ENCODE measurements around the gene TMEM80.

Gene TMEM80

DNA sequence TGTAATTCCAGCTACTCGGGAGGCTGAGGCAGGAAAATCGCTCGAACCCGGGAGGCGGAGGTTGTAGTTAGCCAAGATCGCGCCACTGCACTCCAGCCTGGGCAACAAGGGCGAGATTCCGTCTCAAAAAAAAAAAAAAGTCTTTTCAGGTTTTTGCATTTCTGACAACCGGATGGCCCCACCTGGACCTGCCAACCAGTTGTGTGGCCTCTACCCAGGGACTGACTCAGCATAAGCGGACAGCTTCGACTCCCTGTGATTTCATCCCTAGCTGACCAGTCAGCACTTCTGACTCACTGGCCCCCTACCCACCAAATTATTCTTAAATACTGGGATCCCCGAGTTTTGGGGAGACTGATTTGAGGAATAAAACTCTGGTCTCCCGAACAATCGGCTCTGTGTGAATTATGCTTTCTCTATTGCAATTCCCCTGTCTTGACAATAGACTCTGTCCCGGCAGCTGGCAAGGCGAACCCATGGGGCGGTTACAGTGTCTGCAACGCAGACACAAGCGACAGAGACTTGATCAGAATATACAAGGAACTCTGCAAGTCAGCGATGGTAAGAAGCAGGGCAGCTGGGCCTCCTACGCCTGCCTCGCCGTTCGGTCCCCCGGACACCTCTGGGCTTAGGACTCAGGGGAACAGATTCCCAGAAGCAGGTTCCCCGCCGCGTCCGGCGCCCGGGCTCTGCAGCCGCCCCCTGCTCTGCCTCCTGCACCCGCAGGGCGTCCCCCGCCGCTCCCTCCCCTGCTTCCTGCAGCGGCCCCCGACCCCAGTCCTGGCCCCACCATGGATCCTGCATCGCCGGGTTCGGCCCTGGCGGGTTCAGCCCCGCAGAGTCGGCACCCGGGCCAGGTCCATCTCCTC lies 50.9 kb downstream of the TMEM80 start:
- TF ChIP-seq, protein P1, sequence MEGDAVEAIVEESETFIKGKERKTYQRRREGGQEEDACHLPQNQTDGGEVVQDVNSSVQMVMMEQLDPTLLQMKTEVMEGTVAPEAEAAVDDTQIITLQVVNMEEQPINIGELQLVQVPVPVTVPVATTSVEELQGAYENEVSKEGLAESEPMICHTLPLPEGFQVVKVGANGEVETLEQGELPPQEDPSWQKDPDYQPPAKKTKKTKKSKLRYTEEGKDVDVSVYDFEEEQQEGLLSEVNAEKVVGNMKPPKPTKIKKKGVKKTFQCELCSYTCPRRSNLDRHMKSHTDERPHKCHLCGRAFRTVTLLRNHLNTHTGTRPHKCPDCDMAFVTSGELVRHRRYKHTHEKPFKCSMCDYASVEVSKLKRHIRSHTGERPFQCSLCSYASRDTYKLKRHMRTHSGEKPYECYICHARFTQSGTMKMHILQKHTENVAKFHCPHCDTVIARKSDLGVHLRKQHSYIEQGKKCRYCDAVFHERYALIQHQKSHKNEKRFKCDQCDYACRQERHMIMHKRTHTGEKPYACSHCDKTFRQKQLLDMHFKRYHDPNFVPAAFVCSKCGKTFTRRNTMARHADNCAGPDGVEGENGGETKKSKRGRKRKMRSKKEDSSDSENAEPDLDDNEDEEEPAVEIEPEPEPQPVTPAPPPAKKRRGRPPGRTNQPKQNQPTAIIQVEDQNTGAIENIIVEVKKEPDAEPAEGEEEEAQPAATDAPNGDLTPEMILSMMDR (IDR thresholded peaks at IDR 0.05; ENCODE audit: low read depth, low read length): no peak
- DNase-seq (ENCODE audit: low read depth in 2 of 2): peak in 1 of 2 donors; percentile 43

DNA sequence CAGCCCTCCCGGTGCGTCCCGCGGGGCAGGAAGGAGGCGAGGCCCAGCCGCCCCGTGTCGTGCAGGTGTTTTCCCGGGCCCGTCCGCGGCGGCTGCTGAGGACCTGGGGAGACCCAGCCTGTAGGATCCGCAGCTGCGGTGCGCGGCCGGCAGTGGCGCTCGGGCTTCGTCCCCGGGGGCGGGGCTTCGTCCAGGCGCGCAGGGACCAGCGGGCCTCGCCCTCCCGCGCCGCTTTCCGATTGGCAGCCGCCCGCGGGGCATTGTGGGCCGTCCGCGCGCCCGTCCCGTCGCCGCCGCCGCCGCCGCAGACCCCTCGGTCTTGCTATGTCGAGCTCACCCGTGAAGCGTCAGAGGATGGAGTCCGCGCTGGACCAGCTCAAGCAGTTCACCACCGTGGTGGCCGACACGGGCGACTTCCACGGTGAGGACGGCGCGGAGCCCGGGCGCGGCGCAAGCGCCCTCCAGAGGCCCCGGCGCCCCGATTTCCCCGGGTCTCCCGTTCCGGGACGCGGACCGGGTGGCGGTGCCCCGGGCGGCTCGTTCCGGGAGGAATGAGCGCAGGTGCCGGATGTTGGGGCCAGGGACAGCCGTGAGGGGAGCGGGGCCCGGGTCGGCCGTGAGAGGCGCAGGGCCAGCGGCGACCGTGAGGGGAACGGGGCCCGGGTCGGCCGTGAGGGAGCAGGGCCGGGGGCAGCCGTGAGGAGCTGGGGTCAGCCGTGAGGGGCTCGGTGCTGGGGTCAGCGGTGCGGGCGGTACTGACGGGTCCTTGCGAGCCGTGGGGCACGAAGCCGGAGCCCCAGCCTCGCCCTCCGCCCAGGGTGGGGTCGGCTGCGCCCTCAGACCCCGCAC lies 51.8 kb downstream of the TMEM80 start, which contains the start of gene TALDO1:
TALDO1 (plus strand) TSS at position 307 of the 849 bp plus-strand sequence; CDS start at position 325, 18 bp downstream.
- H3K4me3 ChIP-seq (replicated peaks in 1 of 2; ENCODE audit: low read depth in 2 of 2, low read length in 2 of 2): peak within 1 kb of the TSS; percentile 61 to 81
- DNase-seq (ENCODE audit: low read depth in 2 of 2): peak; percentile 79 to 85
- TF ChIP-seq, protein P1 (IDR thresholded peaks at IDR 0.05; ENCODE audit: low read depth, low read length): no peak

More for the DNA sequence above, 50.9 kb downstream of the TMEM80 start:
- H3K4me3 ChIP-seq (replicated peaks in 1 of 2; ENCODE audit: low read depth in 2 of 2, low read length in 2 of 2): peak overlapping the region; percentile 58 to 81

DNA sequence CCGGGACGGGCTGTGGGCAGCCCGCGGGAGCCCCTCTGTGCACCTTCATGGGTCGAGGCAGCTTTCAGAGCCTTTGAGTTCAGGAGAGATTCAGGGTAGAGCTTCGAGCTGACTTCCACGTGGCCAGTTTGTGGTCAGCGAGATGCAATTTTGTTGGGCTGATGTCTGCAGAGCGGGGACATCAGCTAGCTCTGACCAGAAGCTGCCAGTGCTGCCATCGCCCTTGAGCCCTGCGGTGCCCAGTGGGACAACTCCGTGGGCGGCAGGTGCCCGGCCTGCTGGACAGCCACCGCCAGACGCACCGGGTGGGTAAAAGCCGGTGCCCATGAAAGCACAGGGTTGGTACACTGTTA lies 52.4 kb downstream of the TMEM80 start:
- H3K4me3 ChIP-seq (replicated peaks in 1 of 2; ENCODE audit: low read depth in 2 of 2, low read length in 2 of 2): peak overlapping the region; percentile 61 to 81
- TF ChIP-seq, protein P1 (IDR thresholded peaks at IDR 0.05; ENCODE audit: low read depth, low read length): no peak
- peak in 1 of 2 donors; percentile 21 for DNase-seq (ENCODE audit: low read depth in 2 of 2)

DNA sequence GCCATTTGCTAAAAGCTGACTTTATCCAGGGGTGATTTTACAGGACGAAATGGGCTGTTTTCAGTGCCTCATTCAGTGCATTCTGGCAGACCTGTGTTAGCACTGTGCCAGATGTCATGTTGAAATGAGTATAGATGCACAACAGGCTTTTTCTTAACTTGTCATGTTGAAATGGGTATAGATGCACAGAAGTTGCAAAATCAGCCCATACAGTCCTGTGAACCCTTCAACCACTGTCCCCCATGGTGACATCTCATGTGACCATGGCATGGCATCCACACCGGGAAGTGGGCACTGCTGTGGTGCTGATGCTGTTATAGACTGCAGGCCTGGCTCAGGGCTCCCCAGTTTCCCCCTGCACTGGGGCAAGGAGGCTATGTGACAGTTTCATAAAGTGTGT lies 54.1 kb downstream of the TMEM80 start:
- DNase-seq (ENCODE audit: low read depth in 2 of 2): no peak
- TF ChIP-seq, protein P1 (IDR thresholded peaks at IDR 0.05; ENCODE audit: low read depth, low read length): no peak
- no peak overlapping the region for H3K4me3 ChIP-seq (replicated peaks in 1 of 2; ENCODE audit: low read depth in 2 of 2, low read length in 2 of 2)

Measured in cardiac fibroblast (primary cell).